ENCODE measurements around the gene MYH13. TPM values are rescaled to one million over a fixed set of nuclear protein-coding genes. Genes with fewer than 3 reads are reported as not detected.
A peak's percentile ranks its signal among the peaks of the same experiment; 100 is the strongest.

Gene MYH13
- 0.91 TPM for polyA plus RNA-seq (ENCODE audit: insufficient read length)

GRCh38 chr17:10372906-10373305 lies at the start of gene MYH13:
Gene MYH13, minus strand, starts transcription at chr17:10373006. Its CDS starts 8,476 bp downstream, at chr17:10364530.
- DNase-seq (ENCODE audit: low read depth) = no peak

GRCh38 chr17:10421900-10422542 lies 49.2 kb upstream of the MYH13 start, which contains the start of gene MYH8:
Gene MYH8, minus strand, starts transcription at chr17:10421950. Its CDS starts 1,723 bp downstream, at chr17:10420227.
- DNase-seq (ENCODE audit: low read depth) = no peak

- DNase-seq (ENCODE audit: low read depth) = no peak
Observed at GRCh38 chr17:10421211-10421610, 48.4 kb upstream of the MYH13 start.

GRCh38 chr17:10420811-10421210 lies 48.0 kb upstream of the MYH13 start:
- no peak for DNase-seq (ENCODE audit: low read depth)

GRCh38 chr17:10417431-10417830 lies 44.6 kb upstream of the MYH13 start:
- DNase-seq (ENCODE audit: low read depth) = peak; percentile 1

- no peak for DNase-seq (ENCODE audit: low read depth)
Observed at GRCh38 chr17:10415161-10415560, 42.4 kb upstream of the MYH13 start.

GRCh38 chr17:10403589-10403988 lies 30.8 kb upstream of the MYH13 start:
- no peak for DNase-seq (ENCODE audit: low read depth)

- no peak for DNase-seq (ENCODE audit: low read depth)
Observed at GRCh38 chr17:10398352-10398751, 25.5 kb upstream of the MYH13 start.

- DNase-seq (ENCODE audit: low read depth) = no peak
Observed at GRCh38 chr17:10396524-10397163, 23.8 kb upstream of the MYH13 start.

GRCh38 chr17:10394201-10394887 lies 21.5 kb upstream of the MYH13 start:
- no peak for DNase-seq (ENCODE audit: low read depth)

- DNase-seq (ENCODE audit: low read depth) = no peak
Observed at GRCh38 chr17:10392880-10393279, 20.1 kb upstream of the MYH13 start.

- no peak for DNase-seq (ENCODE audit: low read depth)
Observed at GRCh38 chr17:10385871-10386270, 13.1 kb upstream of the MYH13 start.

GRCh38 chr17:10384175-10384574 lies 11.4 kb upstream of the MYH13 start:
- DNase-seq (ENCODE audit: low read depth) = peak; percentile 24

- DNase-seq (ENCODE audit: low read depth) = no peak
Observed at GRCh38 chr17:10380631-10381408, 8.0 kb upstream of the MYH13 start.

GRCh38 chr17:10370016-10370608 lies 2.7 kb downstream of the MYH13 start:
- no peak for DNase-seq (ENCODE audit: low read depth)

- DNase-seq (ENCODE audit: low read depth) = no peak
Observed at GRCh38 chr17:10369239-10369638, 3.6 kb downstream of the MYH13 start.

- DNase-seq (ENCODE audit: low read depth) = no peak
Observed at GRCh38 chr17:10368561-10368960, 4.2 kb downstream of the MYH13 start.

GRCh38 chr17:10360578-10360977 lies 12.2 kb downstream of the MYH13 start:
- DNase-seq (ENCODE audit: low read depth) = no peak

- DNase-seq (ENCODE audit: low read depth) = no peak
Observed at GRCh38 chr17:10357768-10358167, 15.0 kb downstream of the MYH13 start.

- no peak for DNase-seq (ENCODE audit: low read depth)
Observed at GRCh38 chr17:10354651-10355050, 18.2 kb downstream of the MYH13 start.

- no peak for DNase-seq (ENCODE audit: low read depth)
Observed at GRCh38 chr17:10352893-10353292, 19.9 kb downstream of the MYH13 start.

GRCh38 chr17:10349403-10349802 lies 23.4 kb downstream of the MYH13 start:
- no peak for DNase-seq (ENCODE audit: low read depth)
